Peyer's patch (tissue), 4 donors: ENCODE measurements around the gene ADAMTSL4. TPM values are rescaled to one million over a fixed set of nuclear protein-coding genes. Genes with fewer than 3 reads are reported as not detected.

Source experiments
- DNase-seq, 3 donors: peaks; one replicate each; pipeline ENCODE4 v3.0.0-alpha.2; 2017 to 2019
- H3K27ac ChIP-seq, 4 donors: fragments of 200-600 bp; sonication (generic); one replicate each; pipeline ENCODE4 v1.5.1; 2016 to 2019
- H3K27me3 ChIP-seq, 2 donors: fragments of 200-600 bp; sonication (generic); one replicate each; pipeline ENCODE4 v1.5.1; 2019
- H3K36me3 ChIP-seq, 3 donors: fragments of 200-600 bp; sonication (generic); one replicate each; pipeline ENCODE4 v1.5.1; 2016 to 2019
- H3K4me1 ChIP-seq, 4 donors: fragments of 200-600 bp; sonication (generic); one replicate each; pipeline ENCODE4 v1.5.1; 2016 to 2019
- H3K4me3 ChIP-seq, 4 donors: fragments of 200-600 bp; sonication (generic); 1 replicate in 3 of 4; 2 replicates in 1 of 4; pipeline ENCODE4 v1.5.1; 2016 to 2019; ENCODE audit warnings: mild to moderate bottlenecking in 1 of 4
- H3K9me3 ChIP-seq, 4 donors: fragments of 200-600 bp; sonication (generic); one replicate each; pipeline ENCODE4 v1.5.1; 2016 to 2019; ENCODE audit warnings: mild to moderate bottlenecking in 1 of 4
- CTCF ChIP-seq, 6 experiments: fragments of 450-650 bp in 4 of 6; fragments of 200-600 bp in 2 of 6; sonication (generic) in 1 of 6; IDR thresholded peaks; one replicate each; pipeline ENCODE4 v1.5.1; 2017 to 2019; ENCODE audit warnings: antibody characterized with exemption in 6 of 6, mild to moderate bottlenecking in 3 of 6, moderate library complexity in 1 of 6
- POLR2A ChIP-seq, 2 donors: fragments of 450-650 bp; IDR thresholded peaks; one replicate each; pipeline ENCODE4 v1.5.1; 2017; ENCODE audit warnings: antibody characterized with exemption in 2 of 2, mild to moderate bottlenecking in 2 of 2, moderate library complexity in 2 of 2
- total RNA-seq, 4 donors: library from RNA; depleted of rRNA; stranded (reverse); fragments of >200 nt; gene quantifications; one replicate each; pipeline ENCODE4 v1.1.0, GENCODE V29; 2016

ADAMTSL4 gene
- total RNA-seq, 4 donors from 2014 or later, result 2.3 to 28.9 (median 15.3) TPM

DNA sequence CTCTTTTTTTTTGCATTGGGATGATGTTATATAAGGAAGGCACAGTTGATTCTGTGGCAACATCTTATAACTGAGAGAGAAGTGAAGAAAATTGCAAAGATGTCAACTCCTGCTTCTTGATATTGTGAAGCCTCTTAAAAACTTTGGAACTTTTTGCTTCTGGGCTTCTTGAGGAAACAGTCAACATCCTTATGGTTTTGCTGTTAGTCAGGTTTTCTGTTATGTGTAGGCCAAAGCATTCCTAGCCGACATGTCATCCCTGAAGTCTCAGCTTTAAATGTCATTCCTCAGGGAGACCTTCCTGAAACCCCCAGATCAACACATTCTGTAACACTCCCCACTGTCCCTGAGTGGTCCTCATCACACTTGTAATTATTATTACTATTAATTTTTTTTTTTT is 21.0 kb upstream of the ADAMTSL4 start:
- no peak for DNase-seq
- H3K9me3 ChIP-seq, result no peaks in the 10 kb centered on the region
- no peaks in the 10 kb centered on the region for H3K27me3 ChIP-seq
- H3K4me1 ChIP-seq, result peaks cover 0 to 12% (median 0%) of the 10 kb centered on the region in 4 donors
- no peak overlapping the region for H3K27ac ChIP-seq
- no peak overlapping the region for H3K4me3 ChIP-seq
- TF ChIP-seq POLR2A (IDR thresholded peaks at IDR 0.05), result no peak
- TF ChIP-seq CTCF (IDR thresholded peaks at IDR 0.05), result no peak
- H3K36me3 ChIP-seq, result no peaks in the 10 kb centered on the region

GRCh38 chr1:150529017-150529416 is 20.2 kb upstream of the ADAMTSL4 start:
- no peak for DNase-seq
- Histone ChIP-seq H3K9me3 (no peaks in the 10 kb centered on the region), H3K27me3 (no peaks in the 10 kb centered on the region), H3K27ac (peak overlapping the region in 1 of 4 donors; percentile 48), H3K4me1 (peaks cover 0 to 12% (median 0%) of the 10 kb centered on the region in 4 donors), H3K4me3 (no peak overlapping the region), H3K36me3 (no peaks in the 10 kb centered on the region)
- TF ChIP-seq CTCF (IDR thresholded peaks at IDR 0.05) (no peak), POLR2A (IDR thresholded peaks at IDR 0.05) (no peak)

DNA sequence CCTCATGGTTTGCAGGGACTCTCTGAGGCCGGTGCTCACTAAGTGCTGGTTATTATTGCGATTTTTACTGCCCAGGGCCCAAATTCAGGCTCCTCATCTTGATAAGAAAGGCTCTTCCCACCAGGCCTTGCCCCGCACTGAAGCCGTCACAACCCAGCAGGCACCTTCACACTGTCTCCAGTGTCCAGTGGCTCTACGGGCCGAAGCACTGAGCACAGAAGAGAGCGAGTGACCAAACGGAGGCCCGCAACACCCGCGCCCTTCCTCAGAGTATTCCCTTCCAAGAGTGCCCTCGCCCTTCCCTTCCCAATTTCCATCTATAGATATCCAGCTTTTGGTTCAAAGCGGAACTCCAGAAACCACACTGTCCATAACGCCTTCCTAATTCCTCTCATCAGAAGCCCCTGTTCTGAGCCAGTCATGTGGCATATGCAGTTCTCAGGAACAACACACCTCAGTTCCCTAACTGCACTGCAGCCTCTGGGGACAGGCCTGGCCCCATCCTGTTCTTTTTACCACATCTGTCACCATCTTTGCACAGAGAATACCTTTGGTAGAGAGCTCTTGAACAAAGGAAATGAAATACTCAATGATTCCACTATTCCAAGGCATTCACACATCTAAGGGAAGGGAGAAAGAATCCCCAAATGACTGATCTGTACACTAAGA is 18.6 kb upstream of the ADAMTSL4 start:
- Histone ChIP-seq H3K27me3 (no peaks in the 10 kb centered on the region), H3K4me3 (no peak overlapping the region), H3K9me3 (no peaks in the 10 kb centered on the region), H3K4me1 (peaks cover 0 to 12% (median 0%) of the 10 kb centered on the region in 4 donors), H3K27ac (no peak overlapping the region), H3K36me3 (no peaks in the 10 kb centered on the region)
- no peak for DNase-seq
- no peak for TF ChIP-seq CTCF (IDR thresholded peaks at IDR 0.05)
- no peak for TF ChIP-seq POLR2A (IDR thresholded peaks at IDR 0.05)

GRCh38 chr1:150532860-150533259 is 16.3 kb upstream of the ADAMTSL4 start:
- H3K36me3 ChIP-seq, result no peaks in the 10 kb centered on the region
- H3K9me3 ChIP-seq, result no peaks in the 10 kb centered on the region
- no peak for DNase-seq
- H3K4me3 ChIP-seq, result no peak overlapping the region
- no peak for TF ChIP-seq POLR2A (IDR thresholded peaks at IDR 0.05)
- no peak for TF ChIP-seq CTCF (IDR thresholded peaks at IDR 0.05)
- no peaks in the 10 kb centered on the region for H3K27me3 ChIP-seq
- peak overlapping the region in 2 of 4 donors; percentile 53 to 83 for H3K27ac ChIP-seq
- peaks cover 0 to 12% (median 0%) of the 10 kb centered on the region in 4 donors for H3K4me1 ChIP-seq

- no peak for DNase-seq
- Histone ChIP-seq H3K4me3 (no peak overlapping the region), H3K36me3 (no peaks in the 10 kb centered on the region), H3K27ac (no peak overlapping the region), H3K27me3 (no peaks in the 10 kb centered on the region), H3K9me3 (no peaks in the 10 kb centered on the region), H3K4me1 (peaks cover 0 to 7% (median 0%) of the 10 kb centered on the region in 4 donors)
- TF ChIP-seq CTCF (IDR thresholded peaks at IDR 0.05), result no peak
- TF ChIP-seq POLR2A (IDR thresholded peaks at IDR 0.05), result no peak
Measured at GRCh38 chr1:150534002-150534401, 15.2 kb upstream of the ADAMTSL4 start.
